HG03135 (cell line): ENCODE measurements around the gene PCDHGB5.

Source experiments
- ATAC-seq: cut with Tn5 transposase; IDR thresholded peaks from one replicate; pipeline ENCODE4 v1.9.1; 2021; ENCODE audit warnings: mild to moderate bottlenecking, moderate library complexity; ENCODE audit not compliant: unreplicated experiment

The PCDHGB5 gene

GRCh38 chr5:141397756-141398551 is at the start of gene PCDHGB5:
TSS of gene PCDHGB5 (plus strand) at chr5:141397947. CDS start at chr5:141398128, 181 bp downstream.
- ATAC-seq = peak; percentile 75

GRCh38 chr5:141349917-141350619 is 47.7 kb upstream of the PCDHGB5 start, which contains the start of gene PCDHGB1:
TSS of gene PCDHGB1 (plus strand) at chr5:141350099. CDS start at chr5:141350261, 162 bp downstream.
- no peak for ATAC-seq

DNA sequence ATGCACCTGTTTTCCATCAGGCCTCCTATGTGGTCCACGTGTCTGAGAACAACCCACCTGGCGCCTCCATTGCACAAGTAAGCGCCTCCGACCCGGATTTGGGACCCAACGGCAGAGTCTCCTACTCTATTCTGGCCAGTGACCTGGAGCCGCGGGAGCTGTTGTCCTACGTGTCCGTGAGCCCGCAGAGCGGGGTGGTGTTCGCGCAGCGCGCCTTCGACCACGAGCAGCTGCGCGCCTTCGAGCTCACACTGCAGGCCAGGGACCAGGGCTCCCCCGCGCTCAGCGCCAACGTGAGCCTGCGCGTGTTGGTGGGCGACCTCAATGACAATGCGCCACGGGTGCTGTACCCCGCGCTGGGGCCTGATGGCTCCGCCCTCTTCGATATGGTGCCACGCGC is 46.2 kb upstream of the PCDHGB5 start:
- no peak for ATAC-seq

- no peak for ATAC-seq
These were observed 42.8 kb upstream of the PCDHGB5 start, which contains the start of gene PCDHGA4 for GRCh38 chr5:141354900-141355469. TSS of gene PCDHGA4 (plus strand) at chr5:141355021. CDS start at chr5:141355108, 87 bp downstream.

DNA sequence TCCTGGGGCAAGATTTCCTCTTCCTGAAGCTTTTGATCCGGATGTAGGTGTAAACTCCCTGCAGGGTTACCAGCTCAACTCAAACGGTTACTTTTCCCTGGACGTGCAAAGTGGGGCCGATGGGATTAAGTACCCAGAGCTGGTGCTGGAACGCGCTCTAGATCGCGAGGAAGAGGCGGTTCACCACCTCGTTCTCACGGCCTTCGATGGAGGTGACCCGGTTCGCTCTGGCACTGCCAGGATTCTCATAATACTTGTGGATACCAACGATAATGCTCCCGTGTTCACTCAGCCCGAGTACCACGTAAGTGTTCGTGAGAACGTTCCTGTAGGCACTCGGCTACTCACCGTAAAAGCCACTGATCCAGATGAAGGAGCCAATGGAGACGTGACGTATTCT is 42.1 kb upstream of the PCDHGB5 start:
- no peak for ATAC-seq

DNA sequence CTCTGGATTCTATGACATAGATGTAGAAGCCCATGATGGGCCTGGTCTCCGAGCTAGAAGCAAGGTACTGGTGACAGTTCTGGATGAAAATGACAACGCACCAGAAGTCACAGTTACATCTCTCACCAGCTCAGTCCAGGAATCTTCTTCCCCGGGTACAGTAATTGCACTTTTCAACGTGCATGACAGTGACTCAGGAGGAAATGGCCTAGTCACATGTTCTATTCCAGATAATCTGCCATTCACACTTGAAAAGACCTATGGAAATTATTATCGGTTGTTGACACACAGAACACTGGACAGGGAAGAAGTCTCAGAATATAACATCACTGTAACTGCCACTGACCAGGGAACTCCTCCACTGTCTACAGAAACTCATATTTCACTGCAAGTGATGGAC is 41.6 kb upstream of the PCDHGB5 start:
- no peak for ATAC-seq

GRCh38 chr5:141356950-141357349 is 40.8 kb upstream of the PCDHGB5 start:
- no peak for ATAC-seq

- ATAC-seq = no peak
These were observed 37.8 kb upstream of the PCDHGB5 start, which contains the start of gene PCDHGB2 for GRCh38 chr5:141359790-141360426. TSS of gene PCDHGB2 (plus strand) at chr5:141359994. CDS start at chr5:141360136, 142 bp downstream.

- ATAC-seq = no peak
These were observed 37.1 kb upstream of the PCDHGB5 start for GRCh38 chr5:141360685-141361084.

DNA sequence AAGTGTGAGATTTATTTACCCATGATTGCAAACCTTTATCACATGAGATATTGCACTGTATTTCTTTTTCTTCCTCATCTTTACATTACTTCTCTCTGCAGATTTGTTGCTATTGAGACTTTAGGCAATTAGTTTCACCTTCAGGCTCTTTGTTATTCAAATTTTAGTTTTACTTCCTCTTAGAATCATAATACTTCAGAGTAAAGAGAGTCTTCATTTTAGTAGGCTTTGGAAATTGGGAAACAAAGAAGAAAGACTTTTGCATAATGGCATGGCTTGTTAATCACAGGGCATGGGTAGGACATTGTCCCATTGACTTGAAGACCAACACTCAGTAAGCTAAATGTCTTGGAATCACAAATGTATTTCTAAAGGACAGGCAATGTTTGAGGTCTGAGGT is 35.0 kb upstream of the PCDHGB5 start:
- no peak for ATAC-seq

DNA sequence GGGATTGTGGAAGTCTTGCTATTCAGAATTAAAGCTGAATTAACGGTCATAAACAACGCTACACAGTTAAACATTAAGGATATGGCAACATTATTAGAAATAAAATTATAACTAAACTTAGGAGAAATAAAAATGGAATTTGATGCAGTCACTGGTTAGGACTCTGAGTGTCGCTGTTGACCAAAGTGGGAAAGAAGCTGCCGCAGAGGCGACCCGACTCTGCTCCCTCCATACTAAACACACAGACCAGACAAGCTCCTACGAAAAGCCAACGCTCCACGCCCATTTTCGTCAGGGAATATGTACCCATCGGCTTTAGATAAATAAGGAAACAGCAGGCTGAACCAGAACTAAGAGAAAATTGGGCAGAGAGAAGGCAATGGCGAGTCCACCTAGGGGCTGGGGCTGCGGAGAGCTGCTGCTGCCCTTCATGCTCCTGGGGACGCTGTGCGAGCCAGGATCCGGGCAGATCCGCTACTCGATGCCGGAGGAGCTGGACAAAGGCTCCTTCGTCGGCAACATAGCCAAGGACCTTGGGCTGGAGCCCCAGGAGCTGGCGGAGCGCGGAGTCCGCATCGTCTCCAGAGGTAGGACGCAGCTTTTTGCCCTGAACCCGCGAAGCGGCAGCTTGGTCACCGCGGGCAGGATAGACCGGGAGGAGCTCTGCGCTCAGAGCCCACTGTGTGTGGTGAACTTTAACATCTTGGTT is 33.6 kb upstream of the PCDHGB5 start, which contains the start of gene PCDHGA5:
Gene PCDHGA5 (plus strand): TSS at position 211 of the 709 bp plus-strand sequence. CDS start 169 bp downstream, at position 380.
- no peak for ATAC-seq

- no peak for ATAC-seq
These were observed 31.5 kb upstream of the PCDHGB5 start for GRCh38 chr5:141366016-141366896.

GRCh38 chr5:141369994-141370848 is 27.5 kb upstream of the PCDHGB5 start, which contains the start of gene PCDHGB3:
TSS of gene PCDHGB3 (plus strand) at chr5:141370242. CDS start at chr5:141370395, 153 bp downstream.
- peak; percentile 75 for ATAC-seq

DNA sequence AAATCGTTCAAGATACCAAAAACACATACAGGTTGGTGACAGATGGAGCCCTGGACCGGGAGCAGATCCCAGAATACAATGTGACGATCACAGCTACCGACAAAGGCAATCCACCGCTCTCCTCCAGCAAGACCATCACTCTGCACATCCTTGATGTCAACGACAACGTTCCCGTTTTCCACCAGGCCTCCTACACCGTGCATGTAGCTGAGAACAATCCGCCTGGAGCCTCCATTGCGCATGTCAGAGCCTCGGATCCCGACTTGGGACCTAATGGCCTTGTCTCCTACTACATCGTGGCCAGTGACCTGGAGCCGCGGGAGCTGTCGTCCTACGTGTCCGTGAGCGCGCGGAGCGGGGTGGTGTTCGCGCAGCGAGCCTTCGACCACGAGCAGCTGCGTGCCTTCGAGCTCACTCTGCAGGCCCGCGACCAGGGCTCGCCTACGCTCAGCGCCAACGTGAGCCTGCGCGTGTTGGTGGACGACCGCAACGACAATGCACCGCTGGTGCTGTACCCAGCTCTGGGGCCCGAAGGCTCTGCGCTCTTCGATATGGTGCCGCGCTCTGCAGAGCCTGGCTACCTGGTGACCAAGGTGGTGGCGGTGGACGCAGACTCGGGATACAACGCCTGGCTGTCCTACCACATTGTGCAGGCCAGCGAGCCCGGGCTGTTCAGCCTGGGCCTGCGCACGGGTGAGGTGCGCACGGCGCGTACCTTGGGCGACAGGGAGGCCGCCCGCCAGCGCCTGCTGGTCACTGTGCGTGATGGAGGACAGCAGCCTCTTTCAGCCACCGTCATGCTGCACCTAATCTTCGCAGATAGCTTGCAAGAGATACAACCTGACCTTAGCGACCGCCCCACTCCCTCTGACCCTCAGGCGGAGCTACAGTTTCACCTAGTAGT is 25.9 kb upstream of the PCDHGB5 start:
- ATAC-seq = no peak

DNA sequence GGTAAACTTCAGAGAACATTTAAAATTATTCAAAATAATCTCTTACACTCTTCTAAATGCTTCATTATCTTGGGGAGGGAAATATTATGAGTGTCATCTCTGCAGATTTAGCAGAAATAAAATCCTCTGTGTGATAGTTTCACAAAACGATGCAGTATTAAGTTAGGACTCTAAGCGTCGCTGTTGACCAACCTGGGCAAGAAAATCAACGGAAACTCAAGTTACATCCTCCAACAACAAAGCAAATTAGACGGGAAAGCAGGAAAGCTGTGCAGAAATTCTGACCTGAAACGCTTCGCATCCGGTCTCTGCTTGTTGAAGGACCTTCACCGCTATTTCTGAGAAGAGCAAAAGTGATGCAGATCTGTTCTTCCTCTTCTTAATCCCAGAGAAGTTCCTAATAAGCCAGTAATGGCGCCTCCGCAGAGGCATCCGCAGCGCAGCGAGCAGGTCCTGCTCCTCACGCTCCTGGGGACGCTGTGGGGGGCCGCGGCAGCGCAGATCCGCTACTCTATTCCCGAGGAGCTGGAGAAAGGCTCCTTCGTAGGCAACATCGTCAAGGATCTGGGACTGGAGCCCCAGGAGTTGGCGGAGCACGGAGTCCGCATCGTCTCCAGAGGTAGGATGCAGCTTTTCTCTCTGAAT is 24.0 kb upstream of the PCDHGB5 start, which contains the start of gene PCDHGA6:
Gene PCDHGA6 (plus strand): TSS at position 219 of the 645 bp plus-strand sequence. CDS start 193 bp downstream, at position 412.
- ATAC-seq = no peak

DNA sequence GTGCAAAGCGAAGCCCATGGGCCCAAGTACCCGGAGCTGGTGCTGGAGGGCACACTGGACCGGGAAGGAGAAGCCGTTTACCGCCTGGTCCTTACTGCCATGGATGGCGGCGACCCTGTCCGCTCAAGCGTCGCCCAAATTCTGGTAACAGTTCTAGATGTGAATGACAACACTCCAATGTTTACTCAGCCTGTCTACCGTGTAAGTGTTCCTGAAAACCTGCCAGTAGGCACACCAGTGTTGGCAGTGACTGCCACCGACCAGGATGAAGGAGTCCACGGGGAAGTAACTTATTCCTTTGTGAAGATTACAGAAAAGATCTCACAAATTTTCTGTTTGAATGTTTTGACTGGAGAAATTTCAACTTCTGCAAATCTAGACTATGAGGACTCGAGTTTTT is 23.1 kb upstream of the PCDHGB5 start:
- no peak for ATAC-seq
